Measurements from ENCODE around the gene LRP2.

Gene LRP2

GRCh38 chr2:169114056-169114455, 248.3 kb downstream of the LRP2 start:
- DNase-seq: no peak

GRCh38 chr2:169112841-169113240, 249.5 kb downstream of the LRP2 start:
- DNase-seq: no peak

DNA sequence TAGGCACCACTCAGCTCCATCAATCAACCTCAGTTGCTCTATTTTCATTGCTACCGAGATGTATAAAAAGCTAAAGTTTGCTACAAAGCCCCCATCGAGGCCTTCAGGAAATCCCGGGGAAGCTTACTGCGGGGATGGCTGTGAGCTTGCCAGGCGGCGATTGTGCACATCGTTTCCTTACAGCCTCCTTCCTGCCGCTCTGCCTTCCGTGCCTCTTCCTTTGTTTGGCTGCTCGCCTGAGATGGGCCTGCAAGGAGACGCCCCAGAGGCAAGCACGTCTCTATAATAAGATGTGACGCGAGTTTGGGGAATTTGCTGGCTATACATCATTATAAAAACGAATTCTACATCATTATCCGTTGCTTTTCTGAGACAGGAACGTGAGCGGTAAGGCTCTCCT, 251.4 kb downstream of the LRP2 start:
- DNase-seq: no peak

DNA sequence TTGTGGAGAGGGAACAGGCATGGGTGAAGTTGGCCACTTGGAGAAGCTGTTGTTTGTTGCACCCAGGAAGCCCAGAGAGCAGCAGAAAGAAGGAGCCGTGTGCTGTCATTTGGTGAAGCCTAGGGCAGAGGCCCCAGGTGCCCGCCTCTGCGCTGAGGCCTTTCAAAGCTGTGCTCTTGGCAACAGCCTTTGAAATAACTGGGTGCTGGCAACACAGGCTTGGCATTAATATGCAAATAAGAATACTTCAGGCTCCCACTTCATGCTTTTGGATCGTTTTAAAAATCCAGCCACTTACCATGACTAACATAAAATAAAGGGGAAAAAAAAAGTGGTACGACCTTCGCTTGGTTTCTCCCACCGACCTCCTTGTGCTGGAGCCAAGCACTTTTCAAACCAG, 251.9 kb downstream of the LRP2 start:
- DNase-seq: no peak

GRCh38 chr2:169109502-169110409, 252.6 kb downstream of the LRP2 start:
- peak; percentile 71 to 77 for DNase-seq

- DNase-seq: no peak
These were observed 254.0 kb downstream of the LRP2 start for GRCh38 chr2:169108099-169108884.

DNA sequence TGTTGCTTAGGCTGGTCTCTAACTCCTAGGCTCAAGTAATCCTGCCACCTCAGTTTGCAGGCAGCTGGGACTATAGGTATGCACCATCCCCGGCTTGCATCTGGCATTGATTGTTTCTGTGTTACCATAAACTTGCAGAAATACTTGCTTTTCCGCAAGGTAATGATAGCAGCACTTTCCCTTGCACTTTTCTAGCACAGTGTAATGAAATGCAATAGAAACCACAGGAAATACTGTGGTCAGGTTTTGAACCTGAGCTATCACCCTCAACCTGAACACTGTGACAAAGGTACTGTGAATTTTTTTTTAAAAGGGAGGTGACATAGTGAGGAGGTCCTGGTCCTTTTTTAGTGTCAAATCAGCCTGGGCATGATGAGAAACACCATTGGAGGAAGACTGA, 254.7 kb downstream of the LRP2 start:
- DNase-seq: peak; percentile 4 to 66

DNA sequence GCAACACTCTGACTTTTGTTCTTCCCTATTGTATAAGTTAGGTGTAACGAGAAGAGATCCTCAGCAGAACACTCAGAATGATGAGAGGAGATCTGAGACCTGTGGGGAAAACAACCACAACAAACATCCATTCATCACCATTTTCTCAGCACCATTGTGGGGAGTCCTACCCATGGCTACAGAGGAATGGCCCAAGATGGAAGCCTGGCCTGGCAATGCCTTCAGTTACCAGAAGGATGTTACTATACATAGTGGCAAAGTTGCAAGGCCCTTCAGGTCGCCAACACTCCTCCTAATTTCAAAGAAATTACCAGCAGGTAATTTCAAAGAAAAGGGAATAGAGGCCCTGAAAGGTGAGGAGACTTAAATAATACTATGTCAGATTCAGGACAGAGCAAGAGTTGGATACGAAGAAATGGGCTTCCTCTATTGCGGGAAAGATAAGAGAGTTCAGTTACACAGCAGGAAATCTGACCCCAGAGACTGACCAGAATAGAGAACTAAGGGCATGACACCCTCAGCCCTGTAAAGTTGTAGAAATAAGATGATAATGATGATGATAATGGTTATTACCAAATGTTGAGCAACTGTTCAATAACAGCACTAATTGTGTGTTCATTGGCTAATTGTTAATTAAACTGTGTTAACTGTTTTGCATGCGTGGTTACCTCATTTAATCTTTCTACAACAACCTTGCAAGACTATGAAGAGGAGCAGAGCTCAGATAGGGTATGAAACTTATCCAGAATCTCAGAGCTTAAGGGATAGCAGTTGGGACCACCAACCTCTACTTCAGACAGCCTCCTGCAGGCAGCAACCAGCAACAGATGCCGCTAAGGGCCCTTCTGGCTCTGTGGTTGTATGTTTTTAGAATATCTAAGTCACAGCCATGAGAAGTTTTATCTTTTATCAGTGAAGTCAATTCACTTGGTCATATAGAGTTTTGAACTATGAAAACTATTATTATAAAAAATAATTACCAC, 255.5 kb downstream of the LRP2 start:
- no peak for DNase-seq

DNA sequence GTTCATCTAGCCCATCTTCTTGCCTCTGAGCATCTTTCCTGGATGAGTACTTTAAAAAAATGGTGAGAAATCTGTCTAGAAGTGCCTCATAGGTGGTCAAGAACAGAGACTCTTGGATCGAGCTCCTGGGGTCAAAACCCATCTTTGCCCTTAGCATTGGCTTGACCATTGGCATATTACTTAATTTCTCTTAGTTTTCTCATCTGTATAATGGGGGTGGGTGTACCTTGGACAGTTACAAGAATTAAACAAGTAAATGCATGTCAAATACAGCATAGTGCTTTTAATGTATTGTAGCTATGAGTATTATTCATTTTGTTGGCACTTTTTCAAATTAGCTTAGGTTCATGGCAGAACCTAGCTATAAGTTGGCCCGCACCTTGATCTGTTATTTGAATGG, 256.2 kb downstream of the LRP2 start:
- DNase-seq: no peak

GRCh38 chr2:169105476-169105875, 256.9 kb downstream of the LRP2 start:
- peak in 1 of 2 donors; percentile 24 for DNase-seq

DNA sequence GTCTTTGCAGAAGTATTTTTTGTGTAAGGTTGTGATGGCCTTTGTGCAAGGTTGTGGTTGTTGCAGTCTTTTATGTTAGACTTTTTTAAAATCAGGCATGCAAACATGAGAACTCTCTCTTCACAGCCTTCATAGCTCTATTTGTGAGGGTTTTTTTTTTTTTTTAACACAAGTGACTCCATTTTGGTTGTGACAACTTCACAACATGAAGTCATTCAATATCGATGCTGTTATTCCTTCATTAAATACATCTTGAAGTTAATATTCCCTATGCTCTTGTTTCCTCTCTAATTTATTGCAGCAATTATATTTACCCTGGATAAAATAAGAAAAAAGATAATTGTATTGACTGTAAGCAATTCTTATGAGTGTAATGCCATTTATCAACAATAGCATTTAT, 257.5 kb downstream of the LRP2 start:
- no peak for DNase-seq

DNA sequence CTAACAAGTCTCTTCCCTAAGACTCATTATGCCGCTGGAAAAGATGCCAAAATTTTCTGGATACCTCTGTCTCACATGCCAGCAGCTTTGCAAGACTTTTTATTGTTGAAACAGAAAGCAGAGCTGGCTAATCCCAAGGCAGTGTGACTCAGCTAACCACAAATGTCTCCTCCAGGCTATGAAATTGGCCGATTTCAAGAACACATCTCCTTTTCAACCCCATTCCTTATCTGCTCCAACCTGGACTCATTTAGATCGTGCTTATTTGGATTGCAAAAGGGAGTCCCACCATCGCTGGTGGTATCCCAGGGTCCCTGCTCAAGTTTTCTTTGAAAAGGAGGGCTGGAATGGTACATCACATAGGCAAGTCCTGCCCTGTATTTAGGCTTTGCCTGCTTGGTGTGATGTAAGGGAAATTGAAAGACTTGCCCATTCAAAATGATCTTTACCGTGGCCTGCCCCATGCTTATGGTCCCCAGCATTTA, 266.7 kb downstream of the LRP2 start:
- no peak for DNase-seq

DNA sequence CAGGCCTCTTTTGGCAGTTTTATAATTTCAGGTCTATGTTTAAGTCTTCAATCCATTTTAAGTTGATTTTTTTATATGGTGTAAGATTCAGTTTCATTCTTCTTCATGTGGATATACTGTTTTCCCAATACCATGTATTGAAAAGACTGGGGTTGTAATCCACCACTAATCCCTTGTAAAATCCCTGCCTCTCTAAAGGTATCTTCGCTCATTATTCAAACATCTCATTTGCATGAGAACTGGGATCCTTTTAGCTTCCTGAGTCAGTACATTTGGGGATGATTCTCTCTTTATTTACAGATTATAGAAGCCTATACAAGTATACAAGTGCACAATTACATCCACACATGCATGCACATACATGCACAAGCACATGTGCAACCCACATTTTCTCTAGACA, 267.7 kb downstream of the LRP2 start:
- no peak for DNase-seq

- DNase-seq: no peak
These were observed 268.8 kb downstream of the LRP2 start for GRCh38 chr2:169093535-169093934.

DNA sequence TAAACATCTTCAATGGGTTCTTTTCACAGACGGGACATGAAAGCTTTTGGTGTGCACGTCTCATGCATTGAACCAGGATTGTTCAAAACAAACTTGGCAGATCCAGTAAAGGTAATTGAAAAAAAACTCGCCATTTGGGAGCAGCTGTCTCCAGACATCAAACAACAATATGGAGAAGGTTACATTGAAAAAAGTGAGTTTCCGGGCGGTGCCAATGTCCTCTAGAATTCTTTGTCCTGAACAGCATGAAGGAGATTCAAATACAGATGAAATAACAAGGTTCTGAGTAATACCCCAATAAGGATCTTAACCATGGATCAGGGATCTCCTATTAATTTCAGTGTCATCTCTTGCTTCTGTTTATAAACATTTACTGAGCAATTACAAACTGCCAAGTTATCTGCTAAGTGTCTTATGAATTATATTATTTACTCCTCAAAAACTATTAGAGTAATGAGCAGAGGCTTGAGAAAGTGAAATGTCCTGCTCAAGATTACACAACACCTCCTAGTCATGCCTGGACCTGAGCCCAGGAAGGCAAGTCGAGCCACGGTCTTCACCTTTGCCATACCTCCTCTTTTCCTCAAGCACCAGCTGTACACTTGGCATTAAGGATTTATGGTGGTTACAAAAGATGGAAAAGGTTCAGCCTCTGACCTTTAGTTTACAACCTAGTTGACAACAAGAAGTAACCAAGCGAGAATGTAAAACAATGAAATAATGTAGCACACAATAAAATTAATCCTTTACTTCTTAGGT, 270.4 kb downstream of the LRP2 start:
- no peak for DNase-seq

DNA sequence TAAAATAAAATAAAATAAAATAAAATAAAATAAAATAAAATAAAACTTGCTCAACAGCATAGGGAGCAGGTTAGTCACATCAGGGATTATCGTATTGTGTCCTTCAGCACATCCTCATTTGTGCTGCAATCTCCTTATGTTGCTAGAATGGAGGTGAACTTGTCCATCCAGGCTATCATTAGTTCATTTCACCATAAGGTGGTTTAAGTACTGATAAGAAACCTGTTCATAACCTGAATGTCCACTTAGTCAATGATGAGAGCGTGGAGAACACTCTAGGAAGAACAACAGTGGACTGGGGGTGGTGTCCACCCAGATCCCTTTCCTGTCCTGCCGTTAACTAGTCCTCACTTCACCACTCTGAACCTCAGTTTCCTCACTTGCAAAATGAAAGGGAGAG, 271.1 kb downstream of the LRP2 start:
- no peak for DNase-seq

DNA sequence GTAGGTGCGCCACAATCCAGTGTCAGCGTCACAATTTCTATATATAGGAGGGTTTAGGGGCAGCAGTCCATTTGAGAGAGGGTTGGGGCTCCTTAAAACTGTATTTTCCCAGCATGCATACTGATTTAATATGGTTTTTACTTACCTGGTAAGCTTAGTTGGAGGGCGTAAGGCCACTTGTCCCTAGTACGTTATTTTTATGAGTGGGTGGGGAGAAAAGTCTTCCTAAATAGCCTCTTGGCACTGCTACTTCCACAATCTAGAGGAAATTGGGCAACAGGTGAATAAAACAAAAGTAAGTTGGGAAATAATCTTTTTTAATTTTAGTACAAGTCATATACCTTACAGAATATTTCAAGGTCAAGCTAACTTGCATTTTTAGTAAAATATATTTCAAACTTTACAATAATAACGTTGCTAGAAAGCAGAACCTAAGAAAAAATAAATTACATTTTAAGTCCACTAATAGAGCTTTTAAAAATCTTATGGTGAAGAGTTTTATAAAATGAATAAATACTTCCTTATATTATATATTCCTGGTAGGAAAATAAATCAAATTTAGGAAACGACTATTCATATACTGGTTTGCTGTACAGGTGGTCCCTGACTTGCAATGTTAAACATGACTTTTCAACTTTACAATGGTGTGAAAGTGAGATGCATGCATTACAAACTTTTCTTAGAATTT, 272.1 kb downstream of the LRP2 start:
- DNase-seq: no peak

- no peak for DNase-seq
These were observed 273.2 kb downstream of the LRP2 start for GRCh38 chr2:169089182-169089581.

GRCh38 chr2:169087757-169088379, 274.5 kb downstream of the LRP2 start:
- no peak for DNase-seq

GRCh38 chr2:169086893-169087467, 275.4 kb downstream of the LRP2 start:
- DNase-seq: no peak

Measured in CD4-positive, alpha-beta T cell treated with Interferon alpha-2 for 1 hour (primary cell).